Measurements from ENCODE around the gene WDR37.

WDR37 gene, protein sequence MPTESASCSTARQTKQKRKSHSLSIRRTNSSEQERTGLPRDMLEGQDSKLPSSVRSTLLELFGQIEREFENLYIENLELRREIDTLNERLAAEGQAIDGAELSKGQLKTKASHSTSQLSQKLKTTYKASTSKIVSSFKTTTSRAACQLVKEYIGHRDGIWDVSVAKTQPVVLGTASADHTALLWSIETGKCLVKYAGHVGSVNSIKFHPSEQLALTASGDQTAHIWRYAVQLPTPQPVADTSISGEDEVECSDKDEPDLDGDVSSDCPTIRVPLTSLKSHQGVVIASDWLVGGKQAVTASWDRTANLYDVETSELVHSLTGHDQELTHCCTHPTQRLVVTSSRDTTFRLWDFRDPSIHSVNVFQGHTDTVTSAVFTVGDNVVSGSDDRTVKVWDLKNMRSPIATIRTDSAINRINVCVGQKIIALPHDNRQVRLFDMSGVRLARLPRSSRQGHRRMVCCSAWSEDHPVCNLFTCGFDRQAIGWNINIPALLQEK

DNA sequence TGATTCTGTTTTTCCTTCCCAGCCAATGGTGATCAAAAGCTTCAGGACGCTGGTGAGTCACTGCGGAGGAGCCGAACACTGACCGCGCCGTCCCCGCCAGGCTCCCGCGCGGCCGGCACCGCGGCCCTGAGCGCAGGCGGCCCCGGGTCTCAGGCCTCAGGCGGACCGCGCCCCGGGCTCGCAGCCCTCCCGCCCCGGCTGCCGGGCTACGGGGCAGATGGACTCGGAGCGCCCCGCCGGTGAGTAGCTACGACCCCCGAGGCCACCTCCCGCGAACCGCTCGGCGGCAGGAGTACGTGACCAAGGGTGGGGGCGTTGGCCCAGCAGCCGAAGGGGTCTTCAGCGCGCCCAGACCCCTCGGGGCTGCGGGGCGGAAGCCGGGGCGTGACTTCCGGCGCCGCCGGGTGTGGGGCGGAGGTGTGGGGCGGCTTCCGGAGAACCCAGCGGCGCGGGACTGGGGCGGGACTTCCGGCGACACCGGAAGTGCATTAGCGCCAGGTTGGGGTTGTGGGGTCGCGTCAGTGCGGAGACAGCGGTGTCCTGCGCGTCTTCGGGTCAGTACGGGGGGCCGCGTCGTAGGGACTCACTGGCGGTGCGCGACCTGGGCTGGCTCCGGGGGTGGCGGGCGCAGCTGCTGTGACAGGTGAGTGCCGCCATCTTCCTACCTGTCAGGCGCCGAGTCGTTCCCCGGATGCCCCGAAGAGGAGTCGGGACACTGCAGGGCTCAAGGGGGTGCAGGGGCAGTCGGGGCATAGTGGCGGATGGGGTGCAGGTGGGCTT lies at the start of gene WDR37:
Gene WDR37, plus strand, starts transcription at position 60 of the 780 bp plus-strand sequence. CDS start 15,771 bp downstream, outside the sequence.
- Histone ChIP-seq H3K9me2 (ENCODE audit: low read depth, low read length) (no peaks in the 10 kb centered on the region), H3K4me1 (ENCODE audit: insufficient read depth, low read length, severe bottlenecking) (peaks cover 37% of the 10 kb centered on the region), H3K4me2 (ENCODE audit: low read length) (peak within 1 kb of the TSS; percentile 78), H3K36me3 (ENCODE audit: insufficient read depth, low read length) (peaks cover 56% of the 10 kb centered on the region), H4K20me1 (ENCODE audit: insufficient read depth, low read length) (no peaks in the 10 kb centered on the region), H3K9ac (ENCODE audit: low read length) (peak within 1 kb of the TSS; percentile 95), H3F3A (ENCODE audit: insufficient read depth, low read length) (no peaks in the 10 kb centered on the region; the same call in 1 of the 2 replicates), H3K27ac (ENCODE audit: low read depth, low read length, poor library complexity, severe bottlenecking) (peak within 1 kb of the TSS; percentile 85), H3K79me2 (ENCODE audit: insufficient read depth, low read length) (peaks cover 53% of the 10 kb centered on the region), H3K4me3 (ENCODE audit: low read depth, low read length, poor library complexity, severe bottlenecking) (peak within 1 kb of the TSS; percentile 91), H3K9me3 (ENCODE audit: low read length) (no peaks in the 10 kb centered on the region), H3K27me3 (ENCODE audit: insufficient read depth, low read length) (no peaks in the 10 kb centered on the region), H2AFZ (ENCODE audit: low read length) (no peak within 1 kb of the TSS)
- TF ChIP-seq, protein P1, sequence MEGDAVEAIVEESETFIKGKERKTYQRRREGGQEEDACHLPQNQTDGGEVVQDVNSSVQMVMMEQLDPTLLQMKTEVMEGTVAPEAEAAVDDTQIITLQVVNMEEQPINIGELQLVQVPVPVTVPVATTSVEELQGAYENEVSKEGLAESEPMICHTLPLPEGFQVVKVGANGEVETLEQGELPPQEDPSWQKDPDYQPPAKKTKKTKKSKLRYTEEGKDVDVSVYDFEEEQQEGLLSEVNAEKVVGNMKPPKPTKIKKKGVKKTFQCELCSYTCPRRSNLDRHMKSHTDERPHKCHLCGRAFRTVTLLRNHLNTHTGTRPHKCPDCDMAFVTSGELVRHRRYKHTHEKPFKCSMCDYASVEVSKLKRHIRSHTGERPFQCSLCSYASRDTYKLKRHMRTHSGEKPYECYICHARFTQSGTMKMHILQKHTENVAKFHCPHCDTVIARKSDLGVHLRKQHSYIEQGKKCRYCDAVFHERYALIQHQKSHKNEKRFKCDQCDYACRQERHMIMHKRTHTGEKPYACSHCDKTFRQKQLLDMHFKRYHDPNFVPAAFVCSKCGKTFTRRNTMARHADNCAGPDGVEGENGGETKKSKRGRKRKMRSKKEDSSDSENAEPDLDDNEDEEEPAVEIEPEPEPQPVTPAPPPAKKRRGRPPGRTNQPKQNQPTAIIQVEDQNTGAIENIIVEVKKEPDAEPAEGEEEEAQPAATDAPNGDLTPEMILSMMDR (IDR thresholded peaks at IDR 0.05; ENCODE audit: low read length): no peak
- TF ChIP-seq EZH2 (IDR thresholded peaks at IDR 0.05; ENCODE audit: borderline replicate concordance, low read length): no peak

DNA sequence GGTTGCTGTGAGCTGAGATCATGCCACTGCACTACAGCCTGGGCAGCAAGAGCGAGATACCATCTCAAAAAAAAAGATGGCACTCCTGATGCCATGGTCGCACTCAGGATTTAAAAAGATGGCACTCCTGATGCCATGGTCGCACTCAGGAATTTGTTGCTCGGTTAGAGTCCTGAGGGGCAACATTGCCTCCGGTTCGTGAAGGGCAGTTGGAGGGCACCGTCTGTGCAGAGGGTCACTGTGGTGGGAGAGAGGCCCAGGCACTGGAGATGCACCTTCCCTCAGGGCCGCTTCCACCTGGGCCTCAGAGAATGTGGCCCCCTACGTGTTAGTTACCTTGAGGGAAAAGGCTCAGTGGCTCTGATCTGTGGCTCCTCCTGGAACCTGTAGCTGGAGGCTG lies 49.6 kb upstream of the WDR37 start:
- Histone ChIP-seq H3K9me3 (ENCODE audit: low read length) (0 out of 2 replicates have a peak, but pooled peaks cover 3% of the 10 kb centered on the region), H3K9ac (ENCODE audit: low read length) (no peak overlapping the region), H3K9me2 (ENCODE audit: low read depth, low read length) (no peaks in the 10 kb centered on the region), H3K4me2 (ENCODE audit: low read length) (no peak overlapping the region), H3K4me3 (ENCODE audit: low read depth, low read length, poor library complexity, severe bottlenecking) (no peak overlapping the region), H3K27me3 (ENCODE audit: insufficient read depth, low read length) (no peaks in the 10 kb centered on the region), H3F3A (ENCODE audit: insufficient read depth, low read length) (no peaks in the 10 kb centered on the region), H3K27ac (ENCODE audit: low read depth, low read length, poor library complexity, severe bottlenecking) (no peak overlapping the region), H4K20me1 (ENCODE audit: insufficient read depth, low read length) (no peaks in the 10 kb centered on the region), H3K79me2 (ENCODE audit: insufficient read depth, low read length) (no peaks in the 10 kb centered on the region; the same call in 1 of the 2 replicates), H3K36me3 (ENCODE audit: insufficient read depth, low read length) (peaks cover 96% of the 10 kb centered on the region), H3K4me1 (ENCODE audit: insufficient read depth, low read length, severe bottlenecking) (no peaks in the 10 kb centered on the region), H2AFZ (ENCODE audit: low read length) (no peak overlapping the region)
- TF ChIP-seq, protein P1 (IDR thresholded peaks at IDR 0.05; ENCODE audit: low read length): no peak
- TF ChIP-seq EZH2 (IDR thresholded peaks at IDR 0.05; ENCODE audit: borderline replicate concordance, low read length): no peak

DNA sequence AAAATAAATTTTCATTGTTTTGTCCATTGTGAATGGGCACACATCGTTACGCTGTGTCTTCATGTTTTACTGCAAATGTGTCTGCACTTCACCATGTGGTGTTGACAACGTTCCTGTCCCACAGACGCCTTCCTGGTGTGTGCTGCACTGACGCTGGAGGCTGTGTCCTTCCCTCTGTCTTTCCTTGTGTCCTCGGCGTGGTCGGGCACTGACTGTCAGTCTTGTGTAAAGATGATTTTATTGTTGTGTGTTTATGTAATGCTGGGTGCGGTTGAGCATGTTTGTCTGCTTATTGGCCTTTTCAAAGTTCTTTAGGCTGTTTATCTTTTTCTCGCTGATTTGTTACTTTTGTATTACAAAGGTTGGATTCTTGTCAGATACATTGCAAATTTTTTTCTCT lies 48.6 kb upstream of the WDR37 start:
- H3K9ac ChIP-seq (ENCODE audit: low read length): no peak overlapping the region
- no peak overlapping the region for H3K4me3 ChIP-seq (ENCODE audit: low read depth, low read length, poor library complexity, severe bottlenecking)
- no peak overlapping the region for H2AFZ ChIP-seq (ENCODE audit: low read length)
- peaks cover 96% of the 10 kb centered on the region for H3K36me3 ChIP-seq (ENCODE audit: insufficient read depth, low read length)
- H3K4me2 ChIP-seq (ENCODE audit: low read length): no peak overlapping the region
- H3K79me2 ChIP-seq (ENCODE audit: insufficient read depth, low read length): no peaks in the 10 kb centered on the region
- no peak overlapping the region for H3K27ac ChIP-seq (ENCODE audit: low read depth, low read length, poor library complexity, severe bottlenecking)
- no peaks in the 10 kb centered on the region for H4K20me1 ChIP-seq (ENCODE audit: insufficient read depth, low read length)
- TF ChIP-seq EZH2 (IDR thresholded peaks at IDR 0.05; ENCODE audit: borderline replicate concordance, low read length): no peak
- TF ChIP-seq, protein P1 (IDR thresholded peaks at IDR 0.05; ENCODE audit: low read length): no peak
- no peaks in the 10 kb centered on the region for H3K9me3 ChIP-seq (ENCODE audit: low read length)
- no peaks in the 10 kb centered on the region for H3K27me3 ChIP-seq (ENCODE audit: insufficient read depth, low read length)
- H3F3A ChIP-seq (ENCODE audit: insufficient read depth, low read length): no peaks in the 10 kb centered on the region
- H3K4me1 ChIP-seq (ENCODE audit: insufficient read depth, low read length, severe bottlenecking): no peaks in the 10 kb centered on the region
- H3K9me2 ChIP-seq (ENCODE audit: low read depth, low read length): no peaks in the 10 kb centered on the region

Data from OCI-LY1 (cell line).